Effector memory CD8-positive, alpha-beta T cell (primary cell): ENCODE results near the gene PSME3.

Source experiments
- ATAC-seq: fragments of 150-1000 bp; cut with Tn5 transposase; replicated peaks from 2 replicates; pipeline ENCODE4 v1.10.0; 2021; ENCODE audit warnings: mild to moderate bottlenecking, moderate library complexity
- DNase-seq, 3 experiments: peaks; one replicate each; pipeline ENCODE4 v3.0.0; 2021
- H3K27ac Mint-ChIP-seq, 2 donors: one replicate each; pipeline ENCODE4 v1.8.0; 2022; ENCODE audit warnings: mild to moderate bottlenecking in 2 of 2, mixed read lengths in 2 of 2, moderate library complexity in 2 of 2
- H3K27me3 Mint-ChIP-seq, 2 donors: one replicate each; pipeline ENCODE4 v1.8.0; 2022; ENCODE audit warnings: mixed read lengths in 2 of 2
- H3K36me3 Mint-ChIP-seq: one replicate; pipeline ENCODE4 v1.8.0; 2022; ENCODE audit warnings: mild to moderate bottlenecking, moderate library complexity, mixed read lengths; ENCODE audit not compliant: insufficient read depth
- H3K4me1 Mint-ChIP-seq, 2 donors: one replicate each; pipeline ENCODE4 v1.8.0; 2022; ENCODE audit warnings: low read depth in 2 of 2, mixed read lengths in 2 of 2
- H3K4me3 Mint-ChIP-seq, 2 donors: one replicate each; pipeline ENCODE4 v1.8.0; 2022; ENCODE audit warnings: mild to moderate bottlenecking in 2 of 2, mixed read lengths in 2 of 2, moderate library complexity in 2 of 2
- H3K9me3 Mint-ChIP-seq, 2 donors: one replicate each; pipeline ENCODE4 v1.8.0; 2022; ENCODE audit warnings: mixed read lengths in 2 of 2

Gene PSME3

GRCh38 chr17:42798383-42799380 is 34.5 kb upstream of the PSME3 start, which contains the start of the genes CNTD1 and COA3:
Gene CNTD1 (plus strand): TSS chr17:42798861. CDS start chr17:42799068, 207 bp downstream.
Gene COA3 (minus strand): TSS chr17:42798704. CDS start chr17:42798681, 23 bp downstream.
- peak within 1 kb of the TSS; percentile 87 to 97 for H3K4me3 Mint-ChIP-seq
- peak; percentile 99 for ATAC-seq

DNA sequence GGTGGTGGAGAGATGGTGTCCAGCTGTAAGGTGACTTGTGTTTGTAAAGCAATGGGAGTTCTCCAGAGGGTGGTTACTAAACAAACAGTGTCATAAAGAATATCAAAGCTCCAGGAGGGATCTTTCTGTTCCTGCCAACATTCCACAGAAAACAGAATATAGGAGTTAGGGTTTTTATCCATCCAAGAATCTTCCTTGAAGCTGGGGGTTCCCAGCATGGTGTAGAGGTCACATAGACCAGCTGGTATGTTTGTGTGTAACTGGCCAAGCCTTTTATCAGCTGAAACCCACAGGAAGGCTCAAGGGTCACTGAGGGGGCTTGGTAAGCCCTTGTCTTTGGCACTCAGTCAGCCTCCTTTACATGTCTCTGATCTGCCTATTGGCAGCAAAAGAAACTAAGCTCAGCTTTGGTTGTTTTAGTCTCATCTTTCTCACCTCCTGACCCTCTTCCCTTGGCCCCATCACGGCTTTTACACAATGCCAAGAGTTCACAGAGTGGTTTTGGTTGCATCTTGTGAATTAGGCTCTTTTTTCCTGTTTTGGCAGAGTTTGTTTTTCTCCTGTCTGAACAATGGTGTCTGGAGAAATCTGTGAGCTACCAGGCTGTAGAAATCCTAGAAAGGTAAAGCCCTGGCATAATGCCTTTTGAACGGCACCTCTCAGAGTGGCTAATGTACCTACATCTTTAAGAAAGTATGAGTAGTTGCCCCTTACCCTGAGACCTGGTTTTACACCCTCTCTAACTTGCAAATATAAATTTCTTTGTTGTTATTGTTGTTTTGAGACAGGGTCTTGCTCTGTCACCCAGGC is 29.9 kb upstream of the PSME3 start:
- Mint-ChIP-seq H3K27ac (peak overlapping the region in 1 of 2 donors; percentile 15), H3K4me1 (peaks cover 5% of the 10 kb centered on the region in 2 donors), H3K4me3 (no peak overlapping the region), H3K36me3 (peaks cover 8% of the 10 kb centered on the region), H3K27me3 (no peaks in the 10 kb centered on the region), H3K9me3 (no peaks in the 10 kb centered on the region)
- ATAC-seq (no peak), DNase-seq (no peak)

More at GRCh38 chr17:42798383-42799380, 34.5 kb upstream of the PSME3 start, which contains the start of the genes CNTD1 and COA3:
- Mint-ChIP-seq H3K27ac (peak within 1 kb of the TSS; percentile 91 to 95), H3K9me3 (no peaks in the 10 kb centered on the region), H3K27me3 (no peaks in the 10 kb centered on the region), H3K36me3 (peaks cover 10% of the 10 kb centered on the region), H3K4me1 (peaks cover 16 to 33% of the 10 kb centered on the region in 2 donors)
- peak; percentile 63 to 68 (median 67) for DNase-seq

DNA sequence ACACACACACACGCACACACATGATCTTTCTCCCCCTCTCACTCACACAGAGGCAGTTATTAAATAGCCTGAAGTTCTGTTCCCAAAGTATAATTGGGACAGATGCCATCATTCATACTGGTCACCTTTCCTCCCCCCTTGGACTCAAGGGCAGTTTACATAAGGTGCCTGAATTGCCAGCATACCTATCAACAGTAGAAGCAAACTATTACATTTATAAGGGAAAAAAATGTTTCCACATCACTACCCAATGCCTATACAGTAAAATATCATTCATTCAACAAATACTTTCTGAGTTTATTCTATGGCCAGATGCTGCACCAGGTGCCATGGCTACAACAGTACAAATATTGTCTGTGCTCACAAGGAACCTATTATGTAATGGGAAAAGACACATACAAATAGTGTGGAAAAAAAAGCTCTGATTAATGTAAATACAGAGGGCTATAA is 28.3 kb upstream of the PSME3 start:
- Mint-ChIP-seq H3K36me3 (peaks cover 7% of the 10 kb centered on the region), H3K9me3 (no peaks in the 10 kb centered on the region), H3K4me3 (no peak overlapping the region), H3K27ac (no peak overlapping the region), H3K27me3 (no peaks in the 10 kb centered on the region), H3K4me1 (no peaks in the 10 kb centered on the region)
- no peak for DNase-seq
- no peak for ATAC-seq

- no peaks in the 10 kb centered on the region for H3K9me3 Mint-ChIP-seq
- peaks cover 20% of the 10 kb centered on the region for H3K36me3 Mint-ChIP-seq
- H3K4me1 Mint-ChIP-seq = no peaks in the 10 kb centered on the region
- no peak for ATAC-seq
- no peaks in the 10 kb centered on the region for H3K27me3 Mint-ChIP-seq
- DNase-seq = no peak
- no peak overlapping the region for H3K4me3 Mint-ChIP-seq
- no peak overlapping the region for H3K27ac Mint-ChIP-seq
Measured at GRCh38 chr17:42806249-42806648, 26.9 kb upstream of the PSME3 start.

DNA sequence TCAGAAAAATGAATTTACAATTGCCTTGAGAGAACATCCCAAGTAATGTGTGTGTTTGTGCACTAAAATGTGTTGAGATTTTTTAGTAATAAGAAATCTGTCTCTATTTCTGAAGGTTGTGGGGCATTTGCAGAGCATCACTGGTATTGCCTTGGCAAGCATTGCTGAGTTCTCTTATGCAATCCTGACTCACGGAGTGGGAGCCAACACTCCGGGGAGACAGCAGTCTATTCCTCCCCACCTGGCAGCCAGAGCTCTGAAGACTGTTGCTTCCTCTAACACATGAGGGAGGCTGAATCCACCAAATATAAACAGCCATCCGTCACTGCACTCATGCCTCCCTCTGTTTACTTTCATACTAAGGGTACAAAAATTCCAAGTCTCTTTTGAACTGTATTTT is 23.9 kb upstream of the PSME3 start:
- no peak for ATAC-seq
- H3K27me3 Mint-ChIP-seq = no peaks in the 10 kb centered on the region
- H3K9me3 Mint-ChIP-seq = no peaks in the 10 kb centered on the region
- H3K4me3 Mint-ChIP-seq = no peak overlapping the region
- H3K27ac Mint-ChIP-seq = peak overlapping the region in 1 of 2 donors; percentile 16
- no peaks in the 10 kb centered on the region for H3K4me1 Mint-ChIP-seq
- DNase-seq = no peak
- H3K36me3 Mint-ChIP-seq = peaks cover 48% of the 10 kb centered on the region

DNA sequence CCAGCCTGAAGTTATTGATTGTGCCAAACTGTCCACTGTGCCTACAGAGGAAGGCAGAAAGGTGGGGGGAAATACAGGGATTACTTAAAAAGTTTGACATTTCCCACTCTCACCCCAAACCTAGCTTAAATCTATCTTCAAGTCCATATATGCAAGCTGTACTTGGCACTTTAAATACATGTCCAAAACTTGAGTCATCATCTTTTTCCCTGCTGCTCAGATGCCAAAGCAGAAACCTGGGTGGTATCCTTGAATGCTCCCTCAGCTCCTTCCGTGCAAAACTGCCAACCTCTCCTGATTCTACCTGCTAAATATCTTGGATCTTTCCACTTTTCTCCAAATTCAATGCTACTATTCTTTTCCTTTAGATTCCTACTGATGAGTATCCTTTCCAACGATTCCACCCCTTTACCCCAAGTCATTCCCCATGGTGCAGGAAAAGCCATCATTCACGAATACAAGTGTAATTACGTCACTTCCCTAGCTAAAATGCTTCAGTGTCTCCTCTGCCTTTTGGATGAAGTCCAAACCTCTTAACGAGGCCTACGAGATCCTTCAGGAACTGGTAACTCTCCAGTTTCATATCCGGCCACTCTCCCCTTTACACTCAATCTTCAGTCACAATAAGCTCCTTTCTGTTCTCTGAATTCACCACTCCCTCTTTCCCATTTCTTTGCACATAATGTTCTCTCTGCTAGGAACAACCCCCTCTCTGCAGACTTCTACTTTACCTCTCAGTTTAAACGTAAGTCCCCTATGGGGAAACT is 18.4 kb upstream of the PSME3 start:
- peaks cover 92% of the 10 kb centered on the region for H3K36me3 Mint-ChIP-seq
- H3K27me3 Mint-ChIP-seq = no peaks in the 10 kb centered on the region
- no peak overlapping the region for H3K27ac Mint-ChIP-seq
- no peak for DNase-seq
- H3K4me1 Mint-ChIP-seq = peaks cover 2 to 11% of the 10 kb centered on the region in 2 donors
- no peaks in the 10 kb centered on the region for H3K9me3 Mint-ChIP-seq
- no peak for ATAC-seq
- H3K4me3 Mint-ChIP-seq = no peak overlapping the region

- H3K9me3 Mint-ChIP-seq = no peaks in the 10 kb centered on the region
- H3K36me3 Mint-ChIP-seq = peaks cover 79% of the 10 kb centered on the region
- H3K27me3 Mint-ChIP-seq = no peaks in the 10 kb centered on the region
- ATAC-seq (no peak), DNase-seq (no peak)
- H3K4me3 Mint-ChIP-seq = no peak overlapping the region
- H3K4me1 Mint-ChIP-seq = peaks cover 11 to 27% of the 10 kb centered on the region in 2 donors
- no peak overlapping the region for H3K27ac Mint-ChIP-seq
Measured at GRCh38 chr17:42817866-42818265, 15.3 kb upstream of the PSME3 start.

- peaks cover 12 to 27% of the 10 kb centered on the region in 2 donors for H3K4me1 Mint-ChIP-seq
- ATAC-seq (no peak), DNase-seq (no peak)
- no peaks in the 10 kb centered on the region for H3K9me3 Mint-ChIP-seq
- H3K27me3 Mint-ChIP-seq = no peaks in the 10 kb centered on the region
- no peak overlapping the region for H3K4me3 Mint-ChIP-seq
- peaks cover 75% of the 10 kb centered on the region for H3K36me3 Mint-ChIP-seq
- H3K27ac Mint-ChIP-seq = no peak overlapping the region
Measured at GRCh38 chr17:42818379-42818778, 14.8 kb upstream of the PSME3 start.

- DNase-seq (peak; percentile 55), ATAC-seq (no peak)
- H3K4me1 Mint-ChIP-seq = peaks cover 19 to 35% of the 10 kb centered on the region in 2 donors
- no peaks in the 10 kb centered on the region for H3K27me3 Mint-ChIP-seq
- no peaks in the 10 kb centered on the region for H3K9me3 Mint-ChIP-seq
- peaks cover 71% of the 10 kb centered on the region for H3K36me3 Mint-ChIP-seq
- H3K27ac Mint-ChIP-seq = no peak overlapping the region
- no peak overlapping the region for H3K4me3 Mint-ChIP-seq
Measured at GRCh38 chr17:42819939-42820535, 13.2 kb upstream of the PSME3 start.

- DNase-seq (no peak), ATAC-seq (no peak)
- peaks cover 19 to 35% of the 10 kb centered on the region in 2 donors for H3K4me1 Mint-ChIP-seq
- peak overlapping the region in 1 of 2 donors; percentile 74 for H3K27ac Mint-ChIP-seq
- H3K9me3 Mint-ChIP-seq = no peaks in the 10 kb centered on the region
- H3K36me3 Mint-ChIP-seq = peaks cover 60% of the 10 kb centered on the region
- peak overlapping the region in 1 of 2 donors; percentile 17 for H3K4me3 Mint-ChIP-seq
- no peaks in the 10 kb centered on the region for H3K27me3 Mint-ChIP-seq
Measured at GRCh38 chr17:42821176-42821575, 12.0 kb upstream of the PSME3 start.

- Mint-ChIP-seq H3K4me3 (no peak overlapping the region), H3K27ac (no peak overlapping the region), H3K4me1 (peaks cover 11 to 16% of the 10 kb centered on the region in 2 donors), H3K36me3 (peaks cover 16% of the 10 kb centered on the region), H3K9me3 (no peaks in the 10 kb centered on the region), H3K27me3 (peaks cover 23 to 24% of the 10 kb centered on the region in 2 donors)
- DNase-seq (no peak), ATAC-seq (no peak)
Measured at GRCh38 chr17:42827472-42827871, 5.7 kb upstream of the PSME3 start.

GRCh38 chr17:42830971-42831370 is 2.2 kb upstream of the PSME3 start:
- Mint-ChIP-seq H3K27ac (no peak overlapping the region), H3K27me3 (peaks cover 23 to 24% of the 10 kb centered on the region in 2 donors), H3K36me3 (peaks cover 26% of the 10 kb centered on the region), H3K4me3 (no peak overlapping the region), H3K4me1 (peaks cover 7 to 14% of the 10 kb centered on the region in 2 donors), H3K9me3 (no peaks in the 10 kb centered on the region)
- DNase-seq (no peak), ATAC-seq (no peak)
